Activated naive CD8-positive, alpha-beta T cell (primary cell): Measurements from ENCODE around the gene KCNMA1.

Experiments used
- H3K27ac Mint-ChIP-seq: one replicate; pipeline ENCODE4 v1.8.0; 2021; ENCODE audit warnings: mixed read lengths
- H3K27me3 Mint-ChIP-seq: one replicate; pipeline ENCODE4 v1.8.0; 2021; ENCODE audit warnings: mixed read lengths
- H3K36me3 Mint-ChIP-seq: one replicate; pipeline ENCODE4 v1.8.0; 2021; ENCODE audit warnings: mixed read lengths
- H3K4me1 Mint-ChIP-seq: one replicate; pipeline ENCODE4 v1.8.0; 2021; ENCODE audit warnings: low read depth, mixed read lengths
- H3K4me3 Mint-ChIP-seq: one replicate; pipeline ENCODE4 v1.8.0; 2021; ENCODE audit warnings: mild to moderate bottlenecking, mixed read lengths
- H3K9me3 Mint-ChIP-seq: one replicate; pipeline ENCODE4 v1.8.0; 2021; ENCODE audit warnings: low read depth, mixed read lengths

KCNMA1 gene

GRCh38 chr10:76995023-76995422, 642.6 kb downstream of the KCNMA1 start:
- Mint-ChIP-seq H3K9me3 (no peaks in the 10 kb centered on the region), H3K27ac (no peak overlapping the region), H3K4me3 (no peak overlapping the region), H3K4me1 (no peaks in the 10 kb centered on the region), H3K27me3 (no peaks in the 10 kb centered on the region), H3K36me3 (no peaks in the 10 kb centered on the region)

DNA sequence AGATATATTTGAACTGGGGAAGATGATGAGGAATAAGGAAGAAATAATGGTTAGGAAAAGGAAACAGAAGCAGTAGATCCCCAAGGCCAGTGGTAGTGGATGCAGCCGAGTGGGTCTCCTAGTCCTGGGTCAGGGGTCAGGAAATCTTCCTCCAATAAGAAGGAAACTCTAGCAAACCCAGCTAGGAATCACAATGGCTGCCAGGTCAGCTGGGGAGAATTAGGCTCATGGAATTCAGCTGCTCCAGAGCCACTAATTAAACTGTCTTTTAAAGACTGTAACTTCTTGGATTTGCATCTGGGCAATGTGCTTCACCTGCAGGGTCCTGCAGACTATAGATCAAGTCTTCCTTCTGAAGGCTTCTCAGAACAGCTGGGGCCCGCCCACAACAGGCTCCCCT, 644.4 kb downstream of the KCNMA1 start:
- no peak overlapping the region for H3K4me3 Mint-ChIP-seq
- no peak overlapping the region for H3K27ac Mint-ChIP-seq
- no peaks in the 10 kb centered on the region for H3K4me1 Mint-ChIP-seq
- H3K9me3 Mint-ChIP-seq: no peaks in the 10 kb centered on the region
- no peaks in the 10 kb centered on the region for H3K27me3 Mint-ChIP-seq
- H3K36me3 Mint-ChIP-seq: no peaks in the 10 kb centered on the region

- no peak overlapping the region for H3K4me3 Mint-ChIP-seq
- no peaks in the 10 kb centered on the region for H3K27me3 Mint-ChIP-seq
- no peaks in the 10 kb centered on the region for H3K36me3 Mint-ChIP-seq
- no peak overlapping the region for H3K27ac Mint-ChIP-seq
- no peaks in the 10 kb centered on the region for H3K4me1 Mint-ChIP-seq
- H3K9me3 Mint-ChIP-seq: no peaks in the 10 kb centered on the region
Measured at GRCh38 chr10:76992467-76992866, 645.1 kb downstream of the KCNMA1 start.

GRCh38 chr10:76991621-76992020, 646.0 kb downstream of the KCNMA1 start:
- Mint-ChIP-seq H3K9me3 (no peaks in the 10 kb centered on the region), H3K4me3 (no peak overlapping the region), H3K27ac (no peak overlapping the region), H3K27me3 (no peaks in the 10 kb centered on the region), H3K36me3 (no peaks in the 10 kb centered on the region), H3K4me1 (no peaks in the 10 kb centered on the region)

DNA sequence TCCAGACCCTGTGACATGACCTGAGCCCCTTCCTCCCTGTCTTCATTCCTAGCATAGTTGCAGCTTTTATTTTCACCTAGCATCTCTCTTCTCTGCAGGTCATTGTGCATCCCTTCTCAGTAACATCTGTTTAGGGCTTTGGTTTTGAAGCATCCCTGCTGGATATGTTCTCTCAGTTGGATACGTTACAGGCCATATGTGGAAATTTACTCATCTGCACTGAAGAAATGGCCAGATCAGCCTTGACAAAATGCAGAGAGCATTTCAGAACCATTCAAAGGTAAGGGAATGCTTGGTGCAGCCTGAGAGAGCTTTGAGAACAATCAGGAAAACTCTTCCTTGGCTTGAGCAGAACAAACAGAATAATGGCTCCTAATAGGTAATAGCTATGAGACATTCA, 647.0 kb downstream of the KCNMA1 start:
- H3K36me3 Mint-ChIP-seq: no peaks in the 10 kb centered on the region
- H3K4me1 Mint-ChIP-seq: no peaks in the 10 kb centered on the region
- H3K27ac Mint-ChIP-seq: no peak overlapping the region
- no peaks in the 10 kb centered on the region for H3K9me3 Mint-ChIP-seq
- no peak overlapping the region for H3K4me3 Mint-ChIP-seq
- H3K27me3 Mint-ChIP-seq: no peaks in the 10 kb centered on the region

DNA sequence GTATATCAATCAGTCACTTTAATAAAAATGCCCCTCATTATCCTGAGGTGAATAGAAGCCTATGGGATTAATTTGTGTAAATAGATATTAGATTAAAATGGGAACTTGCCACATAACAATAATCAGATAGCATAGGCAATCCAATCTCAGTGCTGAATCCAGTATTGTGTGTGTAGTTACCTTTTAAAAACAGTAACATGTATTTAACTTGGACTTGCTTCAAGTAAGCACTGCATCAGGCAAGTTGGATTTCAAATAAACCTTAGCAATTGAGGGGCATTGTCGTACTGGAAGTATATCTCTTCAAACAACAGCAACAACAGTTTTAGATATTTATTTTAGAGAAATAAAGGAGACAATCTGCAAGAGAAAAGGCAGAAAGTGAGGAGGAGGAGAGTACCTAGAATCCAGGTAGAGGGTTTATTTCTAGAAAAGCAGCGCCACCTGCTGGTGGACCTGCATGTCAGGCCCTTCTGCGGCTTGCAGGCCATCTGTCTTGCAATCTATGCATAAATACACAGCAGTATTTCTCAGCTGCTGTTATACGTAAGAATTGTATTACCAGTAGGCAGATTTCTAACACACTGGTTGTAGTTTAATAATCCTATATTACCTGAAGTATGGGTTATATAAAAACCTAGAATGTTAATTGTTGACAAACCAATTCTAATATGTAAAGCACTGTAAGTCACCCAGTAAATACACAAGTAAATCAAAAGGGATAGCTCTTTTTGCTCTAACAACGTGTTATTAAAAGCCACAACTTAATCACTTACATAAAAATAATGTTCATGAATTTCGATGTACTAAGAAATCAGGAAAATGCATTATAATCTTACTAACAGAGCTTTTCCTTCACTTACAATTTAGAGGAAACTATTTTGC, 652.8 kb downstream of the KCNMA1 start:
- Mint-ChIP-seq H3K9me3 (no peaks in the 10 kb centered on the region), H3K4me3 (no peak overlapping the region), H3K27ac (no peak overlapping the region), H3K4me1 (no peaks in the 10 kb centered on the region), H3K27me3 (no peaks in the 10 kb centered on the region), H3K36me3 (no peaks in the 10 kb centered on the region)

DNA sequence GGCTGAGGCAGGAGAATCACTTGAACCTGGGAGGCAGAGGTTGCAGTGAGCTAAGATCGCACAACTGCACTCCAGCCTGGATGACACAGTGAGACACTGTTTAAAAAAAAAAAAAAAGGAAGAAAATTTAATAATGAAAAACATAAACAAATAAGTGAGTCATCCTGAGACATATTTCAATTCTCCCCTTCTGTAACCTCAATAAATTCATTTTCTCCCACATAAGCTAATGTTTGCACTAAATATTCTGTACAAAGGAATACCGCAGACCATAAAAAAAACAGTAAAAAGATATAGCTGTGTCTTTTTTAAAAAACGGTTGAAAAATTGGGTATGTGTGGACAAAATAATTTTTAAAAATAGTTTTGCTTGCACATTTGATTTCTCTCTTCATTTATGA, 654.0 kb downstream of the KCNMA1 start:
- Mint-ChIP-seq H3K4me1 (no peaks in the 10 kb centered on the region), H3K4me3 (no peak overlapping the region), H3K36me3 (no peaks in the 10 kb centered on the region), H3K9me3 (no peaks in the 10 kb centered on the region), H3K27ac (no peak overlapping the region), H3K27me3 (no peaks in the 10 kb centered on the region)

DNA sequence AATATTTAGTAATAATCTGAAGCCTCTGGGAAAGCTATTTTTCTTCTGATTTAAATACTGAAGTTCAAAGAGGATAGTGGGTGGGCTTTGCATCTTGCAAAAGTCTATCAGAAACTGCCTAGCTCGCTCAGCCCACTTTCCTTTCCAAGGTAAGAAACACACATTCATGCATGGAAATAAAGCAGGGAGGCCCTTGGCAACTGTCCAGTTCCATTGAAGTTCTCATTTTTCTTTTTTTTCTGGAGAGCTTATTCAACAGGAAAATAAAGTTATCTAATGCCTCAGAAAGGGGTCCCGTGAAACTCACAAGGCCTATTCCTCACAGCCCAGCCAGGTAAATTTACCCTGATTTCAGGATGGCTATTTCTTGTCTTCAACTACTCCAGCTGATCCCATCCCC, 654.9 kb downstream of the KCNMA1 start:
- no peak overlapping the region for H3K27ac Mint-ChIP-seq
- H3K9me3 Mint-ChIP-seq: no peaks in the 10 kb centered on the region

GRCh38 chr10:76981251-76981650, 656.4 kb downstream of the KCNMA1 start:
- Mint-ChIP-seq H3K9me3 (no peaks in the 10 kb centered on the region), H3K4me1 (no peaks in the 10 kb centered on the region), H3K4me3 (no peak overlapping the region), H3K27ac (no peak overlapping the region), H3K36me3 (no peaks in the 10 kb centered on the region), H3K27me3 (no peaks in the 10 kb centered on the region)

More for the DNA sequence above, 654.9 kb downstream of the KCNMA1 start:
- Mint-ChIP-seq H3K4me1 (no peaks in the 10 kb centered on the region), H3K27me3 (no peaks in the 10 kb centered on the region), H3K36me3 (no peaks in the 10 kb centered on the region), H3K4me3 (no peak overlapping the region)

- Mint-ChIP-seq H3K4me3 (no peak overlapping the region), H3K27me3 (peaks cover 2% of the 10 kb centered on the region), H3K36me3 (no peaks in the 10 kb centered on the region), H3K4me1 (no peaks in the 10 kb centered on the region), H3K27ac (no peak overlapping the region), H3K9me3 (no peaks in the 10 kb centered on the region)
Measured at GRCh38 chr10:76977901-76978300, 659.7 kb downstream of the KCNMA1 start.

DNA sequence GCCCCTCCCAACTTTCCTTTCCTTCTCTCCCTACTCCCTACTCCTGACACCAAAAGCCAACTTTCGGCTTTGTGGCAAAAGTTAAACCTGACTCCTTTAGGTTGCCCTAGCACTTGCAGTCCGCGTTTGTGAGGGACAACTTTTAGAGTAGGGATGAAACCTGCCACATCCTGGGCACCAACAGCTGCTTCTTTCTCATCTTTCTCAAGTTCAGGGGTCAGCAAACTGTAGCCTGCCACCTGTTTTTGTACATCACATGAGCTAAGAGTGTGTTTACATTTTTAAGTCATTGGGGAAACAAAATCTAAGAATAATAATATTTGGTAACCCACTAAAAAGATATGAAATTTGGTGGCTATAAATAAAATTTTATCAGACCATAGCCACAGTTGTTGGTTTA, 660.6 kb downstream of the KCNMA1 start:
- Mint-ChIP-seq H3K27ac (no peak overlapping the region), H3K27me3 (peaks cover 2% of the 10 kb centered on the region), H3K36me3 (no peaks in the 10 kb centered on the region), H3K9me3 (no peaks in the 10 kb centered on the region), H3K4me1 (no peaks in the 10 kb centered on the region), H3K4me3 (no peak overlapping the region)

GRCh38 chr10:76976142-76976541, 661.5 kb downstream of the KCNMA1 start:
- Mint-ChIP-seq H3K27me3 (peaks cover 2% of the 10 kb centered on the region), H3K36me3 (no peaks in the 10 kb centered on the region), H3K27ac (no peak overlapping the region), H3K4me1 (no peaks in the 10 kb centered on the region), H3K4me3 (no peak overlapping the region), H3K9me3 (no peaks in the 10 kb centered on the region)

- no peaks in the 10 kb centered on the region for H3K4me1 Mint-ChIP-seq
- H3K9me3 Mint-ChIP-seq: no peaks in the 10 kb centered on the region
- H3K4me3 Mint-ChIP-seq: no peak overlapping the region
- H3K27ac Mint-ChIP-seq: no peak overlapping the region
- peaks cover 2% of the 10 kb centered on the region for H3K27me3 Mint-ChIP-seq
- no peaks in the 10 kb centered on the region for H3K36me3 Mint-ChIP-seq
Measured at GRCh38 chr10:76975126-76975525, 662.5 kb downstream of the KCNMA1 start.

DNA sequence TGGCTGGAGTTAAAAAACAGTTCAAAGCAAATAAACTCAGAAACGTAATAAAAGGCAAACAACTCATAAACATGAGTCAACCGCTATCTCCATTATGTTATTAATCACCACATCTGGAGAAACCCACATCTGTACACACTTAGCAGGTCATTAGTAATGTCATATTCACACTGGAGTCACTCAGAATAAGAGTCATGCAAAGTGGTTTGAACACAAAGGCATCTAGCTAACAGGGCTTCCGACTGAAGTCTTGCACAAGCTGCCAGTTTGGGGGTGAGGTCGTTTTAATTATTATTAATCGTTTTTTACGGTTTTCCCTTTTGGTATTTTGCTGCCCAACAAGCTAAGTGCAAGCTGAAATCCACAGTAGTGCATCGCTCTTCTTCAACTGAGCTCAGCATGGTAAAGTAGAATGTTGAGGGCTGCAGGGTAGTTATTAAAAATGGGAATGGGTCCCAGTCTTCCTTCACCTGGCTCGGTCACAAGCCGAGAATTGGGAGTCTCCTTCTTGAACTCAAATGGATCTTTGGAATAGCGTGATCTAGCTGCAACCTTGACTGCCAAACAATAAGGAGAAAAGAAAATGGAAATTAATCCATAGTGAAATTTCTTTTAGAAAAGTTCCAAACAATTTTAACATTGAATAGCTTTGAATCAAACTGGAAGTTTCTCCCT, 663.5 kb downstream of the KCNMA1 start:
- Mint-ChIP-seq H3K4me3 (no peak overlapping the region), H3K27me3 (peaks cover 2% of the 10 kb centered on the region), H3K27ac (no peak overlapping the region), H3K4me1 (no peaks in the 10 kb centered on the region), H3K36me3 (no peaks in the 10 kb centered on the region), H3K9me3 (no peaks in the 10 kb centered on the region)

DNA sequence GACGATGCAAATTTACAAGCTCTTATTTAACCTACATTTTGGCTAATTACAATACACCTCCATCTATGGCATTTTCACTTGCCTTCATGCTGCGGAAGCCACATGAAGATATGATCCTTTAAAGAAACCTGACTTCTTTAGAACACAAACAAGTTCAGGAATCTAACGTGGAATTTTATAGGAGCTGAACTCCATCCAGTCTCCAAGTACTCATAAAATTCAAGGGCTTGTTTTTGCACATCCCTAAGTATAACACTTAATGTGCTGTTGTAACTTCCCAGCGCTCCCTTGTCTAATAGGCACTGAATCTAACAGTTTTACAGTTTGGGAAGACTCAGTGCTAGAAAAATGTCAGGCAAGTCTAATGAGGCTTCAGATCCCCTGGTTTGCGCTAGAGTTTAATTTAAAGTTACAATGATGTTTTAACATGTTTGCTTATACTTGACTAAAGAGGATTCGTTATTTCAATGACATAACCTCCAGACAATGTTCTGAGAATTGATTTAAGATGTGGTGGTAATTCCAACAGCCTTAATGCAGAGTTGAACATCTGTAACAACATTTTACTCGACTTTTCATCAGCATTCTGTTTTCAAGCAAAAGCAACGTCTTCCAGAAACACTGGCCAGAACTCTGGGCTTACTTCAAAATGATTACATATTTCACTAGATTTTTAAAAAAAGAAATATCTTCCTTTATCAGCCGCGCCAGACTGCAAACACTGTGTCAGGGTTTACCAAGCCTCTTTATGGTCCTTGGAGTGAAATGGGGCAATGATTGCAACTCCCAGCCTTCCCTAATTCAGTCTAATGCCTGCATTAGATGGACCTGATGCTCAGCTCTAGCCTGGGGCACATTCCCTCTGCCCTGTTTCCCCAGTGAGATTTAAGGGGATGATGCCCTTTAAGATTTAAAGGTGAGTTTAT, 664.3 kb downstream of the KCNMA1 start:
- Mint-ChIP-seq H3K9me3 (no peaks in the 10 kb centered on the region), H3K4me3 (no peak overlapping the region), H3K27ac (no peak overlapping the region), H3K36me3 (no peaks in the 10 kb centered on the region), H3K27me3 (peaks cover 2% of the 10 kb centered on the region), H3K4me1 (no peaks in the 10 kb centered on the region)
